GM19025 (cell line): ENCODE results near the gene PPP2R3C.
"Not testable (repeated sequence)": the region's sequence is repeated elsewhere in the genome, so short reads cannot be mapped to it uniquely, and the experiment has no call there.

Experiments used
- ATAC-seq: cut with Tn5 transposase; IDR thresholded peaks from one replicate; pipeline ENCODE4 v1.9.1; 2021; ENCODE audit warnings: mild to moderate bottlenecking, low read depth, moderate library complexity; ENCODE audit not compliant: unreplicated experiment

The PPP2R3C gene

DNA sequence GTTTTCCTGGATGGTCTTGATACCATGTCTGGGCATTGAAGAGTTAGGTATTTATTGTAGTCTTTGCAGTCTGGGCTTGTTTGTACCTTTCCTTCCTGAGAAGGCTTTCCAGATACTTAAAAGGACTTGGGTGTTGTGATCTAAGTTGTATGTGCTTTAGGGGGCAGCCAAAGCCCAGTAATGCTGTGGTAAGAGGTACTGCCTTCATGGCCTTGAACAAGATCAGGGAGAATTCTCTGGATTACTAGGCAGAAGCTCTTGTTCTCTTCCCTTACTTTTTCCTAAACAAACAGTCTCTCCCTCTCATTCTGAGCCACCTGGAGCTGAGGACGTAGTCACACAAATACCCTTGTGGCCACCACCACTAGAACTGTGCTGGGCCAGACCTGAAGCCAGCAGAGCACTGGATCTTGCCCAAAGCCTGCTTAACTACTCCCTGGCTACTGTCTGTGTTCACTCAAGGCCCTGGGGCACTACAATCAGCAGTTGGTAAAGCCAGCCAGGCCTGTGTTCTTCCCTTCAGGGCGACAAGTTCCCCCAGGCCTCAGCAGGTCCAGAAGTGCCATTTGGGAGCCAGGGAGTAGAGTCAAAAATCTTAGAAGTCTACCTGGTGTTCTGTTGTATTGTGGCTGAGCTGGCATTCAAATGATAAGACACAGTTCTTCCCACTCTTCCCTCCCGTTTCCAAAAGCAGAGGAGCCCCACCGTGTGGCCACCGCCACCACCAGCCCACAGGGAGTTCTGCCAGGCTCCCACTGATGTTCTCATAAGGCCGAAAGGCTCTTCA lies 11.9 kb upstream of the PPP2R3C start:
- ATAC-seq: no peak

DNA sequence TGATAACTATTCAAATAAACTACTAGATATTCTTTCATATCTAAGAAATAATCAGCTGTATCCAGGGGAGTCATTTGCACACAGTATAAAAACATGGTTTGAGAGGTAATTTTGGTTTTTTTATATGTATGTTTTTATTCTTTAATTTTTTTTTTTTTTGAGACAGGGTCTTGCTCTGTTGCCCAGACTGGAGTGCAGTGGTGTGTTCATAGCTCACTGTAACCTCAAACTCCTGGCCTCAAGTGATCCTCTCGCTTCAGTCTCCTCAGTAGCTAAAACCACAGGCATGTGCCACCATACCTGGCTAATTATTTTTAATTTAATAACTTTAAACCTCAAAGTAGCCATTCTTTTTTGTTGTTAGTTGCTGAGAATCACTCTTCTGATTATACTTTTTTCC lies 2.3 kb upstream of the PPP2R3C start:
- ATAC-seq: no peak

DNA sequence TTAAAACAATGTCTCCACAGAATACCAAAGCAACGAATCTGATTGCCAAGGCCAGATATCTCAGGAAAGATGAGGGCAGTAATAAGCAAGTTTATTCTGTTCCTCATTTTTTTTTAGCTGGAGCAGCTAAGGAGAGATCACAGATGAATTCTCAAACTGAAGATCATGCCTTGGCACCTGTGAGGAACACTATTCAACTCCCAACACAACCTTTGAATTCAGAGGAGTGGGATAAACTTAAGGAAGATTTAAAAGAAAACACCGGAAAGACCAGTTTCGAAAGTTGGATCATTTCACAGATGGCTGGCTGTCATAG lies 1.6 kb upstream of the PPP2R3C start:
- ATAC-seq: no peak

DNA sequence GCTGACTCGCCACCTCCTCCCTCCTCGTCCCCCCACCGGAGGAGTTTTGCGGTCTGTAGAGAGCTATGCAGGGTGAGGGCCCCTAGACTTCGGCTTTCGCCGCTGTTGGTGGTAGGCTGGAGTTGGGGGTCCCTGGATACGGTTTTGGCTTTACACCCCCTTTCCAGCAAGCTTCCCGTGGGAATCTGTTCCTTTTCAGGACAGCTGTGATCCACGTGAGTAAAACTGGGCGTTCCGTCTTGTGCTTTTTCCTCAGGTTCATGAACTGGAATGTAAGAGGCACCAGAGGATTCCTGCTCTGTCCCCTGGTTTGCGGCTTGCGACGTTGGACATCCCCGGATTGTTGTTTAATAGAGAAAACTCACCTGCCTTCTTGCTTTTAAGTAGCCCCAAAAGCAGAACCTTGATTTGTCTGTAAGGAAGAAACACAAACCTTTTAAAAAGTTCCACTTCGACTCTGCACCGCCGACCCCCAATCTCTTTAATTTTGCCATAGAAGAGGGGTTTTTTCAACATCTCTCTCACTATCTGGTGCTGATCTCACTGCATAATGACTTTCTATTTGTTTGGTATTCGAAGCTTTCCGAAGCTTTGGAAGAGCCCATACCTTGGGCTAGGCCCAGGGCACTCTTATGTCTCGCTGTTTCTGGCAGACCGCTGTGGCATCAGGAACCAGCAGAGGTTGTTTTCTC lies 1.1 kb upstream of the PPP2R3C start:
- ATAC-seq: no peak

DNA sequence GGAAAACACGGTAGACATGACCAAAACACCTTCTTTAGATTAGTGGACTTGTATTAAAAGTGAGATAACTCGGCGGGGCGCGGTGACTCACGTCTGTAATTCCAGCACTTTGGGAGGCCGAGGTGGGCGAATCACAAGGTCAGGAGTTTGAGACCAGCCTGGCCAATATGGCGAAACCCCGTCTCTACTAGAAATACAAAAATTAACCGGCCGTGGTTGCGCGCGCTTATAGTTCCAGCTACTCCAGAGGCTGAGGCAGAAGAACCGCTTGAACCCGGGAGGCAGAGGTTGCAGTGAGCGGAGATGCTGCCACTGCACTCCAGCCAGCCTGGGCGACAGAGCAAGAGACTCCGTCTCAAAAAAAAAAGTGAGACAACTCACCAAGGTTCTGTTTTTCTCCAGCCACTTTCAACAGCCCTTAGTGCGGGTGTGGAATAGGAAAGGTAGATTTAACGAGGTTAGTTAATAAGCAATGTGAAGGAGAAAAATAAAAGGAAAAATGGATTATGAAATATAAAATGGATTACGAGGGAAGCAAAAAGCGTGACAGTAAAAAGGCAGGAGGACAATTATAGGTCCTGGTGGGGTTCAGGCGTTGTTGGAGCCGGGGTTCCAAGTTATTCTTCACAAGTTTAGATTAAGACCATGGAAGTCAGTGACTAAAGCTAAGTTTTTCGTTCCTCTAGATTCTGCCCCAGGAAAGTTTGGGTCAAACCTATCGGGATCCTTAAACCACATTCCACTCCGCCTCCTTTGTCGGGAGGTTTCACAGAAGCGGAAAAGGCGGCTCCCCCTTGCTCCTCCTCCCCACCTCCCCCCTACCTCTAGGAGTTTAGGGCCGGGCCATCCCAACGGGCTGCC lies 534 bp downstream of the PPP2R3C start:
- no peak for ATAC-seq

DNA sequence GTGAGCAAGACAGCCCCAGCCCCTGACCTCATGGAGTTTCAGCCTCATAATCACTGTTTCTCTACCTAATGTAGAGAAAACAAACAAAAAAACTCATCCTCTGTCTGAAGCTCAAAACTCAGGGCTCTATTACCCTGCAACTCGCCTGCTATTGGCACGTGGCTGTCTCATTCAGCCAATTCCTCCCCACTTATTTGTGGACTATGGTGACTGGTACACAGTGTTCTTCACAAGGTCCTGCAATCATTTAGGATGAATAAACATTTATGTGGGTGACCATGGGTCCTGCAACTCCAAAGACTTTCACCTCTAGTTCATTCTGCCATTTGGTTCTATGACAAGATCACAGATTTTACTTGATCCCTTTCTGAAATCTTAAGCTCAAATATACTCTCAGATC lies 4.7 kb downstream of the PPP2R3C start:
- no peak for ATAC-seq

DNA sequence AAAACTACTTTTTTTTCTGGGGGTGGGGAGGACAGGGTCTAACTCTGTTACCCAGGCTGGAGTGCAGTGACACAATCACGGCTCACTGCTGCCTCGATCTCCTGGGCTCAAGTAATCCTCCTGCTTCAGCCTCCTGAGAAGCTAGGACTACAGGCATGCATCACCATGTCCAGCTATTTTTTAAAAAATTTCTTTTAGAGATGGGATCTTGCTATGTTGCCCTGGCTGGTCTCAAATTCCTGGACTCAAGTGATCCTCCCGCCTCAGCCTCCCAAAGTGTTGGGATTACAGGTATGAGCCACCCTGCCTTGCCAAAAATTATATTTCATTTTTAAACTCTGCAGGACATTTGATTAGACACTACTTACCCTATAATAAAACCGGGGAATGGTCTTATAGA lies 5.5 kb downstream of the PPP2R3C start:
- no peak for ATAC-seq

DNA sequence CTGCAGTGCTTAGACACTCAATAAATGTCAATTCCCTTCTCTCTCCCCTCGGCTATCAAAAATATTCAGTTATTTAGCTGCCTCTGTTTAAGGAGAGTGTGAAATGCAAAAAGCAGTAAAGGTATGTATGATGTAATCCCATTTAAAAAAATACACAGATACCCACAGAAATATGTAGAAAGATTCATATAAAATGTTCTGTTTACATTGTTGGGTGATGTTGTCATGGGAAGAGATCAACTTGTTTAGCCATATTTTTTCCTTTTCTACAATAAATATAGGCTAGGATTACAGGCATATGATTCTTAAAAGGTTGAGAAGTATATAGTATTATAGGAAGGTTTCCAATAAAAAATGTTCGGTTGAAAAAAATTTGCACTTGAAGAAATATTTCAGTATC lies 7.8 kb downstream of the PPP2R3C start:
- ATAC-seq: no peak

DNA sequence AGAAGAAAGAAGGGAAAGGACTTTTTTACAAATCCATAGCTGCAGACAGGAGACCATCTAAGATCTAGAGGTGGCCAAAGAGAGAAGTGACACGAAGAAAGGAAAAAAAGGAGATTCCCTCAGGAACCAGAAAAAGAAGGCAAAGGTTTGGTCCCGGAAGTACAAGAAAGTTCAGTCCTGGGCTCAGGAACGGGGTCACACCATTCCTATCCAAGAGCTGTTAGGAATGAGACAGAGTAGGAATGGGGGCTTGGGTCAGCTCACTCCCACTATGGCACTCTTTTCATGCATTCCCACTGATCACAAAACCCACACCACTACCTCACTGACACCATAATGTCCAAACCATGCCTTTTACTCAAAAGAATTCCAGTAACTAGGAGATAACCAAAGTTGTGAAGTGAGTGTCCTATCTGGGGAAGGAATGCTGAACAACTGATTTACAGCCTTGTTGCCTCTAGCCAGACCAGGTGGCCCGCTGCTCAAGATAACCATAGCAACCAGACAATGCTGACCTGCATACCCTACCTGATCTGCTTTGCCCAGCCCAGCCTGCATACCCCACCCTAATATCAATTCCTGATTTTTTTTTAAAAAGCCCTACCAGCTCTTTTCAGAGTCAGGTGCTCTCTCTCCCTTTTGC lies 8.4 kb downstream of the PPP2R3C start:
- ATAC-seq: no peak

DNA sequence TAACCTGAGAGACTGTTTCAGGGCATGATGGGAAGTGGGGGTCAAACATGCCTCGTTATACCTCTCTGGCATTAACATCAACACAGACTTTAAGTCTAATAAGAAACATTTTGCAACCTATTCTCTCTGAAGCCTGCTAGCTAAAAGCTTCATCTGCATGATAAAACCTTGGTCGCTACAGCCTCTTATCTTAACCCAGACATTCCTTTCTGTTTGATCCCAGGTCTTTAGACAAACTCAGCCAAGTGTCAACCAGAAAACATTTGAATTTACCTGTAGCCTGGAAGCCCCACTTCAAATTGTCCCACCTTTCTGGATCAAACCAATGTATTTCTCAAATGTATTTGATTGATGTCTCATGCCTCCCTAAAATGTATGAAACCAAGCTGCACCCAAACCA lies 9.1 kb downstream of the PPP2R3C start:
- no peak for ATAC-seq

DNA sequence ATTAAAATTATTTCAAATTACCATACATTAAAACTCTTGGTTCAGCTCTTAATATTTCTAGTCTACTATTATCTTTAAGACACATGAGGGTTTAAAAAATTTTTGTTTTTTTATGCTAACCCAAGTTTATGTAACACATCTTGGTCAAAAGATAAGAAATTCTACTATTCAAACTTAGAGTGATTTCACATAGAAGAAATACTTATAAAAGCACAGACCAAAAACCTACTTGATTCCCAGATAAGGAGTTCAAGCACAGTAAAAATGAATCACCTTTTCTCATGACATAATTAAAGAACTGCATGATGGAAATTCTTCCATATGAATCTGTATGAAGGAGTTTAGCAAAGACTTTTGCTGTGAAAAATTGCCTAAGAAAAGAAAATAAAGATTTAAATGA lies 13.9 kb downstream of the PPP2R3C start:
- no peak for ATAC-seq

DNA sequence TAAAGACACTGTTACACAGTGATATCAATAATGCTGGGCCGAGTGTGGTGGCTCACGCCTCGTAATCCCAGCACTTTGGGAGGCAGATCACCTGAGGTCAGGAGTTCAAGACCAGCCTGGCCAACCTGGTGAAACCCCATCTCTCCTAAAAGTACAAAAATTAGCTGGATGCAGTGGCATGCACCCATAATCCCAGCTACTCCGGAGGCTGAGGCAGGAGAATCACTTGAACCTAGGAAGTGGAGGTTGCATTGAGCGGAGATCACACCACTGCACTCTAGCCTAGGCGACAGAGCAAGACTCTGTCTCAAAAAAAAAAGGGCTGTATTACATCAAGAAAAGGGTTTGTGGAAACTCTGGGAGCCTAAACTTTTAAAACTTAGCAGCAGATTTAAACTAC lies 27.1 kb downstream of the PPP2R3C start:
- not testable (repeated sequence) for ATAC-seq

DNA sequence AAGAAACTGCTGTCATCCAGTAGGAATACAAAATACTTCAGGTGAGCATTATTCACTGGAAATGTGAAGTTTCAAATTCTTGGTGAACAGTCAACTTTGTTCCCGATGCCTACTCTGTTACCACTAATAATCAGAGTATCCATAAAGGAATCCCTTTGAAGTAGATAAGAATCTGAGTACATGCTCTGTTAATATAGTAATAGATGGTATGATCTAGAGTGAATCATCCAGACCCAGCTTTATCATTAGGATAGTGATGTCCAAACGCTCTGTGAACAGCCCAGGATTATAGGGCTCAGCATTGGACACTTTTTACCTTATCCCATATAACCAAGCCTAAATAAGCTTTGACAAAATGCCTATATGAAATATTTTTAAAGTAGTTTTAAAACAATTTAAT lies 33.3 kb downstream of the PPP2R3C start:
- no peak for ATAC-seq

DNA sequence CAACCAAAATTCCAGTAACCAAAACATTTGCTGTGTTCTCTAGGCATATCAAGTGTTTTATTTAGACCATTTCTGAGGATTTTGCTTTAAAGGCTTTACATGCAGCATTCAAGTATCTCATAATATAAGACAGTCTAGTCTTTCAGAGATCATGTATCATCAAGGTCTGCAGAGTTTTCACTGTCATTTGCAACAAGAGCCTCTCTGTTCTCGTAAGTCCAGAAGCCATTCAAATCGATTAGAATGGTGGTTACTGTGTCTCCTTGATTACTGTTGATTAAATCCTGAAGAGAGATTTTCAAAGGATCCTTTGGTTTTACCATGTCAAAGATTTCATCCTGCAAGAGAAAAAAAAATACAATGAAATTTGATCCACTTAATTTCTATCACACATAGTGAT lies 36.3 kb downstream of the PPP2R3C start:
- no peak for ATAC-seq

DNA sequence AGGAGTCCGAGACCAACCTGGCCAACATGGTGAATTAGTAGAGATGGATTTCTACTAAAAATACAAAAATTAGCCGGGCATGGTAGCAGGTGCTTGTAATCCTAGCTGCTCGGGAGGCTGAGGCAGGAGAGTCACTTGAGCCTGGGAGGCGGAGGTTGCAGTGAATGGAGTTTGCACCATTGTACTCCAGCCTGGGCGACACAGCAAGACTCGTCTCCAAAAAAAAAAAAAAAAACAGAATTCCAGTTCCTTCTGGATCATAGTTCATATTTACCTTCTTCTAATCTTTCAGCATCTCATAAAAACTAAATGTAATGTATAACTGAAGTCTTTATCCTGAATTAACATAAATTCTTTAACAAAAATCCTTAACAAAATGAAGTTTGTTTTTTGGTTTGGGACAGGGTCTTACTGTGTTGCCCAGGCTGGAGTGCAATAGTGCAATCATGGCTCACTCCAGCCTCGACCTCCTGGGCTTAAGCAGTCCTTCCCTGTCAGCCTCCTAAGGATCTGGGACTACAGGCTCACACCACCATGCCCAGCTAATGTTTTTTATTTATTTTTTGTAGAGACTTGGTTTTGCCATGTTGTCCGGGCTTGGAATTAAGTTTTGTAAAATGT lies 38.1 kb downstream of the PPP2R3C start:
- ATAC-seq: no peak

DNA sequence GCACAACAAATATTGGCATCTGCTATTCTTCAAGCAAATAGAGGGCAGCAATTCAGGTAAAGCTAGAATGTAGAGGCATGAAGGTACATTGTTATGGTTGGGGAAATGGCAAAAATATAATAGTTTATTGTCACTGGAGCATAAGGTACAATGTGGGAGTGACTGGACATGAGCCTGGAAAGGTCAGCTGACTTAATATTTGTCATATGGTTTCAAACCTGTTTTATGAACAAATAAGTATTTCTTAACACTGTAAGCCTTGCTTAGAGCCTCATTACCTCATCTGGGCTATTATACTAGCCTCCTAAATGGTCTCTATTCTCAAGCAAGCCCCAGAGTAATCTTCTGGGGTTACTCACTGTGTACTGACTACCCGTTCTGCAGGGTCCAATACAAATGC lies 42.0 kb downstream of the PPP2R3C start:
- ATAC-seq: no peak

DNA sequence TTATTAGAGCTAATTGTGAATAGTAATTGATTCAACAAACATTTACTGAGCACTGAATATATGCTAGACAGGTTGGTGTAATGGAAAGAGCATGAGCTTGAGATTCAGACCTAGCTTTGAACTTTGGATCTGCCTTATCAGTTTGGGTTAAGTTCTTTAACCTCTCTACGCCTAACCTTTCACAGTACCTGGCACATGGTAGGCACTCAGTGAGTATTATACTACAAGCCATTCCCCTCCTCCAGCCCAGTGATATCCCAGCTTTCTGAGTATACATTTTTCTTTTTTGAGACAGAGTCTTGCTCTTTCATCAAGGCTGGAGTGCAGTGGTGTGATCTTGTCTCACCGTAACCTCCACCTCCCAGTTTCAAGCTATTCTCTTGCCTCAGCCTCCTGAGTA lies 43.7 kb downstream of the PPP2R3C start:
- no peak for ATAC-seq

DNA sequence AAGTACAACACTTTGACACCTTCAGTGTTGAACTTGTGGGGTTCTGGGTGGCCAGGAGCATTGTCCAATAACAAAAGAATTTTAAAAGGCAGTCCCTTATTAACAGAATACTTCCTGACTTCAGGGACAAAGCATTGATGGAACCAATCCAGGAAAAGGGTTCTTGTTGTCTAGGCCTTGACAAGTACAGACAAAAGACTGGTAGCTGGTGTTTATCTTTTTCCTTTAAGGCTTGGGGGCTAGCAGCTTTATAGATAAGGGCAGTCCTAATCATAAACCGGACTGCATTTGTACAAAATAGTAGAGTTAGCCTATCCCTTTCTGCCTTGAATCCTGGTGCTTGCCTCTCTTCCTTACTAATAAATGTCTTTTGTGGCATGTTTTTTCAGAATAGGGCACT lies 48.3 kb downstream of the PPP2R3C start:
- no peak for ATAC-seq

DNA sequence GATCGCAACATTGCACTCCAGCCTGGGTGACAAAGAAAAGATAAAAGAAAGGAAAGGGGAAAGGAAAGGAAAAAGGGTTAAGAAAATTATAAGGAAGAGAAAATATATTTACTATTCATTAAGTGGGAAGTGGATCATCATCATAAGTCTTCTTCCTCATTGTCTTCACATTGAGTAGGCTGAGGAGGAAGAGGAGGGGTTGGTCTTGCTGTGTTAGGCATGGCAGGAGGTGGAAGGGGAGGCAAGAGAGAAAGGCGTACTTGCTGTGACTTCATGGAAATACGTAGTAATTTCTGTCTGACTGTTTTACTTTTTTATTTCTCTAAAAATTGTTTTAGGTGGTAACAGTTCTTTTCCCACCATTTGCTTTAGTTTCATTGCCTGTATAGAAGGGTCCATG lies 49.6 kb downstream of the PPP2R3C start:
- ATAC-seq: no peak

DNA sequence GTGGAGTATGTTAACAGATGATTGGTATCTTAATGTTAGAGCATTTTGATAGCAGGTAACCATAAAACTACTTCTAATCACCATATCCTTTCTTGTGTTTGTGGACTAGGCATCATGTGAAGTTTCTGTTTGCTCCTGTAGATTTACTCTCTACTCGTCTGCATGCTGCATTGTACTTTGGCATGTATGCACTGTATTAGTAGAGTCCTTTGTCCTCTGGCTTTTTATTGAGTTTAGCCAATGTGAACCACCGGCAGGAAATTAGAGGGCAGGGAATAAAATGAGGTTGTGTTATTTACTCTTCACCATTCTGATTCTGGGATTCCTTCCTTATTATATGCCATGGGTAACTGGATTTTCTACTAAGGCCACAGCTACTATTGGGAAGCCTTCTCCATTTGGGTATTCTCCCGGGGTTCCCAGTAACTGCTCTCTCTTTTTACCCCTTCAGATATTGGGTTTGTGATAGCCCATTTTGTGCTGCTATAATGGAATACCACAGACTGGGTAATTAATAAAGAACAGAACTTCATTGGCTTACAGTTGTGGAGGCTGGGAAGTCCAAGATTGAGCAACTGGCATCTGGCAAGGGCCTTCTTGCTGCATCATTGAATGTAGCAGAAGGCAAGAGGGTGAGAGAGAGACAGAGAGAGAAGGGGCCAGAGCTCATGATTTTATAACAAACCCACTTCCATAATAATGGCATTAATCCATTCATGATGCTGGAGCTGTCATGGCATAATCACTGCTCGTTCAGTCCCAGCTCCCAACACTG lies 53.4 kb downstream of the PPP2R3C start:
- ATAC-seq: no peak
